T-helper 1 cell treated with Interleukin-12 subunit alpha and Interleukin-12 subunit beta and Interleukin-4 antibody, amounts not matched to agents 30 μg/mL and 1 μg/mL, for 36 hours (primary cell): Measurements from ENCODE around the gene CD2BP2.
A peak's percentile ranks its signal among the peaks of the same experiment; 100 is the strongest.

Experiments used
- H3K27ac Mint-ChIP-seq: one replicate; pipeline ENCODE4 v1.8.0; 2021; ENCODE audit warnings: mild to moderate bottlenecking, mixed read lengths
- H3K27me3 Mint-ChIP-seq: one replicate; pipeline ENCODE4 v1.8.0; 2021; ENCODE audit warnings: low read depth, mixed read lengths
- H3K36me3 Mint-ChIP-seq: one replicate; pipeline ENCODE4 v1.8.0; 2021; ENCODE audit warnings: low read depth, mixed read lengths
- H3K4me1 Mint-ChIP-seq: one replicate; pipeline ENCODE4 v1.8.0; 2021; ENCODE audit warnings: low read depth, mixed read lengths
- H3K4me3 Mint-ChIP-seq: one replicate; pipeline ENCODE4 v1.8.0; 2021; ENCODE audit warnings: mild to moderate bottlenecking, moderate library complexity, mixed read lengths
- H3K9me3 Mint-ChIP-seq: one replicate; pipeline ENCODE4 v1.8.0; 2021; ENCODE audit warnings: mixed read lengths

Gene CD2BP2

GRCh38 chr16:30382111-30382881 is 27.2 kb upstream of the CD2BP2 start, which contains the start of gene SEPTIN1:
TSS of gene SEPTIN1 (minus strand) at chr16:30382561. CDS start at chr16:30382542, 19 bp downstream.
- Mint-ChIP-seq H3K27ac (peak within 1 kb of the TSS; percentile 98), H3K36me3 (peaks cover 26% of the 10 kb centered on the region), H3K4me3 (peak within 1 kb of the TSS; percentile 88), H3K9me3 (no peaks in the 10 kb centered on the region), H3K4me1 (peaks cover 34% of the 10 kb centered on the region), H3K27me3 (no peaks in the 10 kb centered on the region)

GRCh38 chr16:30381291-30382041 is 26.4 kb upstream of the CD2BP2 start:
- no peaks in the 10 kb centered on the region for H3K27me3 Mint-ChIP-seq
- H3K36me3 Mint-ChIP-seq, result peaks cover 30% of the 10 kb centered on the region
- peaks cover 37% of the 10 kb centered on the region for H3K4me1 Mint-ChIP-seq
- H3K4me3 Mint-ChIP-seq, result peak overlapping the region; percentile 88
- H3K9me3 Mint-ChIP-seq, result no peaks in the 10 kb centered on the region
- peak overlapping the region; percentile 98 for H3K27ac Mint-ChIP-seq

GRCh38 chr16:30380803-30381208 is 25.7 kb upstream of the CD2BP2 start:
- Mint-ChIP-seq H3K4me3 (peak overlapping the region; percentile 88), H3K27ac (peak overlapping the region; percentile 98), H3K9me3 (no peaks in the 10 kb centered on the region), H3K27me3 (no peaks in the 10 kb centered on the region), H3K4me1 (peaks cover 37% of the 10 kb centered on the region), H3K36me3 (peaks cover 30% of the 10 kb centered on the region)

DNA sequence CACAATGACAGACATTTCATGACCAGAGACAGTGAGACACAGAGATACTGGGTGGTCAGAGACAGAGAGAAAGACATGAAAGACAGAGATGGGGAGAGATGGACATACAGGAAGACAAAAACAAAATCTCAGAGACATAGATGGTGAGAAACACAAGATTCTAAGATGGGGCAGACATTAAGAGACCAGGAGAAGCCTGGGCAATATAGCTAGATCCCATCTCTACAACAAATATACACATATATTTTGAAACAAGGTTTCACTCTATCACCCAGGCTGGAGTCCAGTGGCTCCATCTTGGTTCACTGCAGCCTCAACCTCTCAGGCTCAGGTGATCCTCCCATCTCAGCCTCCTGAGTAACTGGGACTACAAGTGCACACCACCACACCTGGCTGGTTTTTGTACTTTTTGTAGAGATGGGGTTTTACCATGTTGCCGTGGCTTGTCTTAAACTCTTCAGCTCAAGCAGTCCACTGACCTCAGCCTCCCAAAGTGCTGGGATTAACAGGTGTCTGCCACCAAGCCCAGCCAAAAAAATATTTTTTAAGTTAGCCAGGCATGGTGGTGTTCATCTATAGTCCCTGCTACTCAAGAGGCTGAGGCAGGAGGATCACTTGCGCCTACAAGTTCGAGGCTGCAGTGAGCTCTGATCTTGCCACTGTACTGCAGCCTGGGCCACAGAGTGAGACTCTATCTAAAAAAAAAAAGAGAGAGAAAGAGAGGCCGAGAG is 25.1 kb upstream of the CD2BP2 start:
- Mint-ChIP-seq H3K9me3 (no peaks in the 10 kb centered on the region), H3K4me1 (peaks cover 37% of the 10 kb centered on the region), H3K4me3 (peak overlapping the region; percentile 96), H3K27ac (peak overlapping the region; percentile 99), H3K36me3 (peaks cover 30% of the 10 kb centered on the region), H3K27me3 (no peaks in the 10 kb centered on the region)

DNA sequence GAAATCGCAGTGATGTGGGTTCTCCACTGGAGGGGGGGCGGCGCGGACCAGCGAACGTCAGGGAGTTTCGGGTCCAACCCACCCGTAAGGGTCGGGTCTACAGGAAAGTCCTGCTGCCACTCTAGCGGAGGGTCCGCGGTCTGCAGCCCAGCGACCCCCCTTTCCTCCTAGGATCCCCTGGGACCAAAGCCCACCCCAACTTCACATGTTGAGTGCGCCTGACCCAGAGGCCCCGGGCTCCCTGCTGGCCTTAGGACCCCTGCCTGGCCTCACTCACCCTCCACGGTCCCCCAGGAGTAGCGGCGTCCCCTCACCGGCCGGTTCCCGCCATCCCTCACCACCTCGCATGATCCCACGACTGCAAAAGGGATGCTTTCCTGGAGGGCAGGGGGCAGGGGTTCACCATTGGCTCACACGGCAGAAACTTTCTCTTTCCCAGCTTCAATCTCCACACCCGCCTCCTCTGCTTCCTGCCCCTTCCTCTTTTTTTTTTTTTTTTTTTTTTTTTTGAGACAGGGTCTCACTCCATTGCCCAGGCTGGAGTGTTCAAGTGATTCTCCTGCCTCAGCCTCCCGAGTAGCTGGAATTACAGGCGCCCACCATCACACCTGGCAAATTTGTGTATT is 24.2 kb upstream of the CD2BP2 start:
- H3K27ac Mint-ChIP-seq, result peak overlapping the region; percentile 99
- no peaks in the 10 kb centered on the region for H3K27me3 Mint-ChIP-seq
- H3K4me3 Mint-ChIP-seq, result peak overlapping the region; percentile 96
- no peaks in the 10 kb centered on the region for H3K9me3 Mint-ChIP-seq
- H3K4me1 Mint-ChIP-seq, result peaks cover 37% of the 10 kb centered on the region
- H3K36me3 Mint-ChIP-seq, result peaks cover 30% of the 10 kb centered on the region

DNA sequence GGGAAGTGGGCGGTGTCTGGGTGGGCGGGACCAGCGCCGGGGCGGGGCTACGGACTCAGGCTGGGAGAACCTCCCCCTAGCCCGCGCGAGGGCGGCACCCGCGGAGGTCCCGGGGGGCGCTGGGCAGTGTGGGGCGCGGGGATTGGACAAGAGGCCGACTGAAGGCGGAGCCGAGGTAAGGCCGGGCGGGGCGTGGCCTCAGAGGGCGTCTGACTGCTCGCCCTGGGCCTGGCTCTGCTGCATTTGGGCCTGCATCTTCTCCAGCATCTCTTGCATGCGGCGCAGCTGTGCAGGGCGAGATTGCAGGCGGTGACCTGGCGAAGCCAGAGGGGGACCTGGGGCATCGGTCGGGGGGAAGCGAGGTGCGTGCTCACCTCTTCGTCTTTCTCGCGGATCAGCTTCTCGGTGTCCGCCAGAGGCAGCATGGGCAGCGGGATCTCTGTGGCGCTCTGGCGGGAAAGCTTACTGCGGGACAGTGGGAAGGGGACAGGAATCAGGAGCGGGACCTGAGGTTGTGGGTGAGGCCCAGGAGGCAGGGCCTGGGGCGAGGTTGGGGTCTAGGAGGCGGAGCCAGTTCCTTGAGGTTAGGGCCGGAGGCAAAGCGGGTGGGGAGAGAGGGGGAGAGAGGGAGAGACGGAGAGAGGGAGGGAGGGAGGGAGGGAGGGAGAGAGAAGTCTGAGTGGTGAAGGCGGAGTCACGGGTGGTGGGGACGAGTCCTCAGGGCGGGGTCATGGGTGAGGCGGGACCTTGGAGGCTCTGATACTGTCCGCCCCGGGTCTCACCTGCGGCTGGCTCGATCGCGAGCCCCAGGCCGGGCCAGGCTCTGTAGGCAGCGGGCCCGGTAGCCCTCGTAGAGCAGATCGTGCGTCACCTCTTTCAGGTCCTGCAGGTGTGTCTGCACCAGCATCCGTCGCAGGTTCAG is 23.4 kb upstream of the CD2BP2 start:
- Mint-ChIP-seq H3K4me3 (peak overlapping the region; percentile 96), H3K4me1 (peaks cover 34% of the 10 kb centered on the region), H3K36me3 (peaks cover 28% of the 10 kb centered on the region), H3K27me3 (no peaks in the 10 kb centered on the region), H3K27ac (peak overlapping the region; percentile 99), H3K9me3 (no peaks in the 10 kb centered on the region)

DNA sequence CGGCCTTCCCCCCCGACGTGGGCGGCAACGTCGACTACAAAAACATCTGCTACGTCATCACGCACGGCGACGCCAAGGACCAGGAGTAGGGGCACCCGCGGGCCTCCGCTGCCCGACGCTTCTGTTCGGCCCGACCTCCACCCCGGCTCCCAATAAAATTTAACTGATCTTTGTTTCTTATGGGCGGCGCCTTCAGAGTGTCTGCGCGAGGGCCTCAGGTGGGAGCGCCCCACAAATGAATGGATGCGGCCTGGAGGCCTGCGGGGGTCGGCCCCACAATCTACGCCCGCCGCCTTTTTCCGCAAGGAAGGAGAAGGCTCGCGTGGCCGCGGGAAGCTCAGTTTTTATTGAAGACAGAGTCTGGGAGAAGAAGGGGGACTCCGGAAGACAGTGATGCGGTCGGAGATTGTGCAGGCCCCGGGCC is 22.7 kb upstream of the CD2BP2 start:
- Mint-ChIP-seq H3K27ac (peak overlapping the region; percentile 99), H3K4me3 (peak overlapping the region; percentile 96), H3K9me3 (no peaks in the 10 kb centered on the region), H3K36me3 (peaks cover 28% of the 10 kb centered on the region), H3K27me3 (no peaks in the 10 kb centered on the region), H3K4me1 (peaks cover 34% of the 10 kb centered on the region)

GRCh38 chr16:30377050-30377811 is 22.1 kb upstream of the CD2BP2 start:
- peaks cover 26% of the 10 kb centered on the region for H3K36me3 Mint-ChIP-seq
- peaks cover 30% of the 10 kb centered on the region for H3K4me1 Mint-ChIP-seq
- peak overlapping the region; percentile 96 for H3K4me3 Mint-ChIP-seq
- H3K27ac Mint-ChIP-seq, result peak overlapping the region; percentile 99
- no peaks in the 10 kb centered on the region for H3K9me3 Mint-ChIP-seq
- no peaks in the 10 kb centered on the region for H3K27me3 Mint-ChIP-seq

- Mint-ChIP-seq H3K9me3 (no peaks in the 10 kb centered on the region), H3K27ac (no peak overlapping the region), H3K4me1 (peaks cover 36% of the 10 kb centered on the region), H3K27me3 (no peaks in the 10 kb centered on the region), H3K4me3 (no peak overlapping the region), H3K36me3 (peaks cover 23% of the 10 kb centered on the region)
Observed at GRCh38 chr16:30376461-30376902, 21.4 kb upstream of the CD2BP2 start.

DNA sequence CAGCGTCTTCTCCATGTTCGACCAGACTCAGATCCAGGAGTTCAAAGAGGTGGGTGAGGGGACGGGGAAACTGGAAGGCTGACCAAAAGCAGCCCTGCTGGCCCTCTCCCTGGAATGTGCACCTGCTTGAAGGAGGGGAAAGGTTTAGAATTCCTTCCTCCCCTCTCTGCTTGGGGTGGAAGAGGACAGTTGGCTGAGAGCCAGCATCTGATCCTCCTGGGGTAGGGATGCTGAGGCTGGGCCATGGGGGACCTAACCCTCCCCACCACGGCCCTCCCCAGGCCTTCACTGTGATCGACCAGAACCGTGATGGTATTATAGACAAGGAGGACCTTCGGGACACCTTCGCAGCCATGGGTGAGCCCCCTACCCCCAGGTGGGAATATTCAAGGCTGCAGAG is 20.8 kb upstream of the CD2BP2 start:
- H3K4me1 Mint-ChIP-seq, result peaks cover 34% of the 10 kb centered on the region
- no peaks in the 10 kb centered on the region for H3K9me3 Mint-ChIP-seq
- no peak overlapping the region for H3K4me3 Mint-ChIP-seq
- H3K36me3 Mint-ChIP-seq, result peaks cover 20% of the 10 kb centered on the region
- H3K27ac Mint-ChIP-seq, result no peak overlapping the region
- H3K27me3 Mint-ChIP-seq, result no peaks in the 10 kb centered on the region

- Mint-ChIP-seq H3K4me3 (no peak within 1 kb of the TSS), H3K27ac (peak within 1 kb of the TSS; percentile 53), H3K4me1 (peaks cover 25% of the 10 kb centered on the region), H3K9me3 (no peaks in the 10 kb centered on the region), H3K36me3 (peaks cover 14% of the 10 kb centered on the region), H3K27me3 (no peaks in the 10 kb centered on the region)
Observed at GRCh38 chr16:30374538-30374937, 19.4 kb upstream of the CD2BP2 start, which contains the start of gene MYL11. TSS of gene MYL11 (plus strand) at chr16:30374802. CDS start at chr16:30374858, 56 bp downstream.

DNA sequence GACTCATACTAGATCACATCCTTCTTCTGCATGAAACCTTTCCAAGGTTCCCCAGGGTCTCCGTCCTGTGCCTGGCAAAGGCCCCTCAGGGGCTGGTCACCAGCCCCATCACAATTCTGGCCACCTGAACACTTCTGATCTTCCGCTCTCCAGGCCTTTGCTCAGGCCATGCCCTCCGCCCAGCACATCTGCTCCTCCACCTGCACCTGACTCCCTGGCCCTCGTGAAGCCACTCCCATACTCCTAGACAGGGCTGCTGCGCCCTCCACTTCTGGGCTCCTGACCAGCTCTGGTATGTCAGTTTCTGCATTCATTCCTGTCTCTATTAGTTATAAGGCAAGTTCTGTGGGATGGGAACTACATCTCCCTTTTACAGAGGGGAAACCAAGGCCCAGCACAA is 17.6 kb upstream of the CD2BP2 start:
- H3K27me3 Mint-ChIP-seq, result no peaks in the 10 kb centered on the region
- peaks cover 9% of the 10 kb centered on the region for H3K36me3 Mint-ChIP-seq
- H3K4me3 Mint-ChIP-seq, result no peak overlapping the region
- no peak overlapping the region for H3K27ac Mint-ChIP-seq
- H3K9me3 Mint-ChIP-seq, result no peaks in the 10 kb centered on the region
- peaks cover 24% of the 10 kb centered on the region for H3K4me1 Mint-ChIP-seq
